ENCODE data around the gene SLC12A7.

SLC12A7 gene

DNA sequence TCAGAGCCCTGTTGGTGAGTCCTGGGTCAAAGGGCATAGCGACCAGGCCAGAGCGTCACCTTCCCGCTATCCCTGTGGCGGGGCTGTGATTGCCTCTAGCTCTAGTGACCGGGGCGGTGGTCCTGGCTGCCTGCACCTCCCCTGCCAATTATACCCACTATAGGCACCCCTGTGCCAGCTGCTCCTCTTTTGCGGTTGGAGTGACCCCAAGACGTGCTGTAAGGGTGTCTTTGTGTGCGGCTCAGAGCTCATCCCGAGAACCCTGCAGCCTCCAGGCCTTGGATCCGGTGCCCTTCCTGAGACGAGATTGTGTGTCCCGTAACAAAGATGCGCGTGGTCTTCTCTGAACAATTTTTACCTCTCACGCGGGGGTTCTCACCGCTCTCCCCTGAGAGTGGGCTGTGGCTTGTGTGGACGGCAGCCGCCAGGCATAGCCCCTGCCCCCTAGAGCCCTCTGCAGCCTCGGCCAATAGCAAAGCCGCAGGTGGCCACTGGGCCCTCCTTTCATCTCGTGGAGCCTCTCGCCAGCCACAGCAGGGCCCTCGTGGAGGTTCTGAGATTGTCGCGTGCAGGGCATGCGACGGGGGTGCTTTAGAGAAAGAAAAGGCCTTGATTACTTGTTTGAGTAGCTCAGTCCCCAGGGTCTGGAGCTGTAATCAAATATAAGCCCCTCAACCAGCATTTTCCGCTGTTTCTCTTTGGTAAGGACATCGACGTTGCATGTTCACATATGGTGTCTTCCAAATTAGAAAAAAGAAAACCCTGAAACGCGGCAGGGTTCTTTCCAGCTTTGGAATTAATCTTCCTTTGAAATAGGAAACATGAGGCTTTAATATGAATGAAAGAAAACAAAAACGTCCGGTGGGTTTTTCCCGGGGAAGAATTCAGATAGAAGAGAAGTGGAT is 92.6 kb downstream of the SLC12A7 start:
- no peak for DNase-seq (ENCODE audit: low spot score)

DNA sequence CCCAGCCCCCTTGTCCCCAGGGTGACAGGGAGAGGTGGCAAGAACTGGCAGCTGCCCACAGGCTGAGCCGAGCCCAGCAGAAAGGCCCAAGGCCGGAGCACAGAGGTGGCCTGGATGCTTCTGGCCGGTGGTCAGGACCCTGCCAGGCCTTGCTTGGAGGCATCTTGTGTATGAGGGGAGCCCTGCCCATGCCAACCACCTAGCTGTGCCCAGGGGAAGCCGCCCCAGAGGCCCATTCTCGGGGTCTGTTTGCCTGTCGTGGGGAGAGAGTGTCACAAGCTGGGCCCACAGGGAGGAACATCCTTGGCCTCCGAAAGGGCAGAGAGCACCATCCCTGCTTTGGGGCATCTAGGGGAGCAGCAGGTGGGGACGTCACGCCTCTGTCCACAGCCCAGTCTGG is 93.3 kb downstream of the SLC12A7 start:
- no peak for DNase-seq (ENCODE audit: low spot score)

DNA sequence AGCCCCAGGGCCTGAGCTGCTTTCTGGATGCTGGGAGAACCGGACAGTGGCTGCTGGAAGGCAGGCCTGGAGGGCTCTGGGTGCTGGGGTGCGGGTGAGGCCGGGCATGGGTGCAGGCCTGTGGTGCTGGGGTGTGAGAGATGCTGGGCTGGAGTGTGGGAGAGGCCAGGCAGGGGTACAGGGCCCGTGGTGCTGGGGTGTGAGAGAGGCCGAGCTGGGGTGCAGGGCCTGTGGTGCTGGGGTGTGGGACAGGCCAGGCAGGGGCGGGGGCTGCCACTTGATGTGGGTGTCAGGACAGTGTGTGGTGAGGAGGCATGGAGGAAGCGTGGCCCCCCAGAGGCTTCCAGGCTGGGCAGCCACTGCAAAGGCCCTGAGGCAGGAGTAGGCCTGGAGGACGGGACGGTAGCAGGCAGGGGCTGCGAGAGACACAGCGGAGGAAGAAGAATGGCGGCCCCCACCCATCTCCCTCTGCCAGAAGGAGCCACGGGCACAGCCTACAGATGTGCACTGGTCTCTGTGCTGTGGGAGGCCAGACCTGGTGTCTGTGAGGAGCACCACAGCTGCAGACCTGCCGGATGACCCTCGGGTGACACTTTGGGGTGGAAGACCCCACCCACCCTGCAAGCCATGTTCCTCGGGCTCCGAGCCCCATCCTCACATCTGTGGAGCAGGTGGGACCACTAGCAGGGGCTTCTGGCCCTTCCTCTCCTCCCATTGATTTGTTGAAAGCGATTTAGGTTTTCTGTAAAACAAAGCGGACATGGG is 94.0 kb downstream of the SLC12A7 start:
- DNase-seq (ENCODE audit: low spot score) = no peak

DNA sequence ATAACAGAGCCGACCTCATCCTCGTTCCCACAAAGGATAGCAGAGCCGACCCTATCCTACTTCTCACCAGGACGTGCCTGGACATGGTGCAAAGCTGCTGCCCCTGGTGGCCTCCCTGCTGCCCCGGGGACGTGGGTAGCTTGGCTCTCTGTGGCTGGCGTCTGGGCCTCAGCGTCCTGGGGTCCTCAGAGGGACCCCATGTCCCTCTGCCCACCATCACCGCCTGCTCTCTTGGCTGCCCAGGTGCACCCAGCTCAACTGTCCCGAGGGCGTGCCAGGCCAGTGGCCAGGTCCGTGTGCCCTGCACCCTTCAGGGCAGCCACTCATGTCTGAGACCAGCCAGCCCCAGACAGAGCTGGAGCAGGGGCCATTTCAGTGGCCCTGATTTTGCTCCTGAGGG is 94.8 kb downstream of the SLC12A7 start:
- DNase-seq (ENCODE audit: low spot score) = no peak

DNA sequence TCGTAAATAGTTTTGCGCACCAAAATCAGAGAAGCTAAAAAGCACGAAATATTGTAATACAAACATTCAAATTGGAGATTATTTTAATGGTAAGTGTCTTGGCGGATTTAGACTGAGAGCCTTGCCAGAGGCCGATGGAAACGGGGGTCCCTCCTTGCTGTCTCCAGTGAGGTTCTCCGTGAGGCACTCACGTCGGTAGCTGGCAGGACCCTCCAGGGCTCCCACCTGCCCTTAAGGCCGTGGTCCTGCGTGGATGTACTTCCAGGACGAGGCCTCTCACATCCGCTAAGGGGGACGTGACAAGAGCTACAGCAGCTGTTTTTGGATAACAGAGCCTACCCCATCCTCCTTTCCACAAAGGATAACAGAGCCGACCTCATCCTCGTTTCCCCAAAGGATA is 95.4 kb downstream of the SLC12A7 start:
- no peak for DNase-seq (ENCODE audit: low spot score)

DNA sequence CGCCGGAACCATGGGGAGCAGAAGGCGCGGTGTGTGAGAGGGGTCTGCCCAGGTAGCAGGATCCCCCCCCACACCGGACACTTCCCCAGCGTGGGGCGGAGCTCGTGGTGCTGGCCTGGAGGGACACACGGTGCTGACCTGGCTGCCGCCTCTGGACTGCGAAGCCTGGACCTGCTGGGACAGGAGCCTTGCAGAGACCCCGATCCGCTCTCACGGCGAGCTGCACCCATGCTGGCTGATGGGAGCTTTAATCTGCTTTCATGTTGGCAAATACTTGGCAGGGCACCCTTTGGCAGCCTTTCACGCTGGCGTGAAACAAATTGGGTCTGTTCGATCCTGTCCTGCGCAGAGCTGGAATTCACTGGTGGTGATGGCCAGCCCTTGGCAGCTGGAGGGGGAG is 95.8 kb downstream of the SLC12A7 start:
- peak; percentile 49 for DNase-seq (ENCODE audit: low spot score)

DNA sequence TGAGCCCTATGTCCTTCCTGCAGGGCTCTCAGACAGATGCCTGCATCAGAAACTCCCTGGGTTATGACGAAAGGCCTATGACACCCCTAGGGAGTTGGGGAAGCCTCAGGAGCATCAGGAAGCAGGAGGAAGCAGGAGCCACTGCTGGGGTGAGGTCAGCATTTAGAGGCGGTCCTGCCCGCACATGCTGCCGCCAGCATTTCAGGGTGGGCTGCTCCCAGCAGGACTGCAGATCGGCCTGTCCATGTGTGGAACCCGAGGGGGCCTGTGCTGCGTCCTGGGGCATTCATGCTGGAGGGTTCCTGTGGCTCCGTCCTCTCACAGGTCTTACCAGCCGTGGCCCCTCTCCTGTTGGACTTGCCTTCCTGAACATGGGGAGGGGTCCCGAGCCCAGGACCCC is 96.4 kb downstream of the SLC12A7 start:
- no peak for DNase-seq (ENCODE audit: low spot score)

DNA sequence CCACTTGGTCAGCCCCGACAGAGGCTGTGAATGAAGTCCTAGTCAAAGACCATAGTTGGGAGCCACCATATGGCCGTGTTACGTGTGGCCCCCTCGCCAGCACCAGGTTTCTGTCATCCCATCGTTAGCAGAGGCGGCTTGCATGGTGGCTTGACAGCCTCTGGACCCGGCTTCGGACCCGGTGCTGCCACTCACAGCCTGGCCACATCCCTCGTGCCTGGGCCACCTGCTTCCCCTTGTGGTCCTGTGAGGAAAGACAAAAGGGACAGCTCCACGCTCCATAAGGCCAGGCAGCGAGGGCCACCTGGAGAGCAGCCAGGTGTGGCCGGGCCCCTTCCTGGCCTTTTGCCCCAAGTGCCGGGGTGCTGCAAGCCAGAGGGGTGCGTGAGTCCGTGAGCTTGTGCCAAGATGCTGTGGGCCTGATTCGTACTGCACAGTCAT is 97.1 kb downstream of the SLC12A7 start:
- no peak for DNase-seq (ENCODE audit: low spot score)

DNA sequence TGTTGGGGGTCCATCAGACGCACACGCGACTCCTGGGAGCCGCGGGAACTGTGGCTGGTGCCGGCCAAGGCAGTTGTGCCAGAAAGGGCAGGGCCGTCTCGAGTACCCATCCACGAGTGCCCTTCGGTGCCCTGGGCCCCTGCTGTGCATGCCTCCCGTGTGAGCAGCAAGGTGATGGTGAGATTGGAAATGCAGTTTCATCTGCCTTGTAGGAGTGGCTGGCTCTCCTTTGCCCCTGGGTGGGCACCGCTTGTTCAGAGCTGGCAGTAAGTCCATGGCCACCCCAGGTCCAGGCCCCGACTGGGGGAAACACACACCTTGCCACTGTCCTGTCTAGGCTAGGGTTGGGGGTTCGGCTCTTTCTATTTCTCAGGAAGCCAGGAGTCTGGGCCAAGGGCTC is 97.5 kb downstream of the SLC12A7 start:
- DNase-seq (ENCODE audit: low spot score) = no peak

DNA sequence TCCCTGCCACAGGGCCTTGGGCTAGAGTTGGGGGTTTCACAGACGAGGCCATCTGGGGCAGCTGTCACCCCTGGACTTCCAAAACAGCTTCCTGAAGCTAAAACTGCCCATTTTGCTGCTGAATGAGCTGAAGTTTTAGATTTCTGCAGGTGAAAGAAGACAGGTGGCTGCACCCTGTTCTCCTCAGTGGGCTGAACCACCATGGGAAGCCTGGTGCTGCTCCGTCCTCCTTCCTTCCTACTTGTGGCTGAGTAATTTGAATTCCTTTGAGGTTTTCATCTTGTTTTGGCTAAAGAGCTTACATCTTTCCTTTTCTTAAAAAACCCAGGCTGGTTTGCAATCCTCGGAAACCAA is 97.9 kb downstream of the SLC12A7 start:
- no peak for DNase-seq (ENCODE audit: low spot score)

DNA sequence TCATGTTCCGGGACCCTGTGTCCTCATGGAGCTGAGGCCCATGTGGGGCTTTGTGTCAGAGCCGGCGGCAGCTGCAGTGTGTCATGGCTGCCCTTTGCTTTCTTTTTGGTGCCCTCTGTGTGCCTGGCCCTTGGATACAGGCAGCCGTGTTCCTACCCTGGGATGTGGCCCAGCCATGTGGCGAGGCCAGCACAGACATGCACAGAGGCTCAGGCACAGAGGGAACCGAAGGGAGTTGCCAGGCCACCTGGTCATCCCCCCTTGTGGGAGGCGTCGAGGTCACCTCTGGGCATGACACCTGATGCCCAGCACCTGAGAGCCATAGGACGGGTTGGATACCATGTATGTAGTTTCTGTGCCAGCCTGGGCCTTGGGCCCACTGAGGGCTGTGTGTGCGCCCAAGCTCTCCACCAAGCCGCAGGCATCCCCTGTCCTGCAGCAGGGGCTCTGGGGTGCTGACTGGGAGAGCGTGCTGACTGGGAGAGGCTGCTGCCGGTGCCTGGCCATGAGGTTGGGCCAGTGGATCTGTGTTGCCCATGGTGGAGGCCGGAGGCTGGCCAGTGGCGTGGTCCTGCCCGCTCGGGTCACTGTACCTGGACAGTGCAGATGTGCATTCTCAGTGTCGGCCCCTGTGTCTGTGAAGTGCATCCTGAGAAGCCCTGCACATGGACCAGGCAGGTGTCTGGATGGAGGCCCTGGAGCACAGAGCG is 98.5 kb downstream of the SLC12A7 start:
- no peak for DNase-seq (ENCODE audit: low spot score)

DNA sequence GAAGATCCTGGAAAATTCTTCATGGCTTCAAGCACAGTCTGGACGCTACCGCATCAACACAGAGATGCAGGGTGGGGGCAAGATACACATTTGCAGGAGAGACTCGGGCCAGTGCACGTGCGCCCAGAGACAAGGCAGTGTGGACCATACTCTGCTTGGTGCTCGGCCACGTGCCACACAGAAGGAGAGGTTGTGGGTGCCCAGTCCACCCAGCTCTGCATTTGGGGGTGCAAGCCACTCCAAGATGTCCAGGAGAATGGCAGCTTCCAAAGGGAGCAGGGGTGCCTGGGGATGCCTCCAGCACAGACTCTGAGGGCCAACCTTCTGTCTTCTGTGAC is 99.0 kb downstream of the SLC12A7 start:
- no peak for DNase-seq (ENCODE audit: low spot score)

DNA sequence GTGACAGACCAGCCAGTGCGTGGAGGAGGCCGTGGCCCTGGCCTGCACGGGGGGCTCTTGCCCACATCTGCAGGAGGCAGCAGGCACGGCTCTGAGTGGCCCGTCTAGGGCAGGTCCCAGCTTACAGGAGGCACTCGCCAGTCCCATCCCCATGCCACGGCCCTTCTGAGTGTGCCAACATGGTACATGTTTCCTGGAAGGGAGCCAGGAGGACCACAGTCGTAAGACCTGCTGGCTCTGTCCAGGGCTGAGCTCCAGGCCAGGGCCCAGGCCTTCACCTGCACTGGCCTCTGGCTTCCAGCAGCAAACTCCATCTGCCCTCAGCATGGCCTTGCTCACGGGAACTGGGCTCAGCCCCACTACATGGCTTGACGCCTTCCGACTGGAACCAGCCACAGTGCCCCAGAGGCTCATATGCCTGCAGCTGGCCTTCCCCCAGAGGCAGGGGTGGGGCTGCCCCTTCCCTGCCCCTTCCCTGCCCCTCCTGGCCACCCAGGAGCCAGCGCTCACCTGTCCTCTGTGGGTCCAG is 99.5 kb downstream of the SLC12A7 start:
- DNase-seq (ENCODE audit: low spot score) = no peak

DNA sequence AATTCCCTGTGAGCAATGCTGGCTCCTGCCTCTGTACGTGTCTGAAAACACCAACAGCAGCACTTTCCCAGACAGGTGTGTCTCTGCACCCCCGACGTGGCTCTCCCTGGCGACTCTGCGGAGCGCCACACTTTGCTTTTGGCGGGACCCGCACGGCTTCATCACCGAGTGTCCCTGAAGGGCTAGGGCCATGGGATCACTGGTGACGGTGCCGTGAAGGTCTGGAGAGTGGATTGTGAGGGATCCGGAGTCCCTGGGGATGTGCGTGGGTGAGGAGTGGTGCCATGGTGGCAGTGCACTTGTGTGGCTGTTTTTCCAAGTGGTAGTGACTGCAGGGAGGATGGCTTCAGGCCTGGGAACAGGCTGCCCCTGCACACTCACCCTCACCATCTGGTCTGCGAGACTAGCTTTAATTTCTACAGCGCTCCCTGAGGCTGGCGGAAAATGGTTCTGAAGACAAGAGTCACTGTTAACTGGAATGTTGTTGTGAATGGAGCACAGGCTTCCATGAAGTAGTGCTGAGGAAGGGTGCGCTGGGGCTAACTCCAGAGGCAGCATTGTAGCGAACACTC is 100.0 kb downstream of the SLC12A7 start:
- no peak for DNase-seq (ENCODE audit: low spot score)

DNA sequence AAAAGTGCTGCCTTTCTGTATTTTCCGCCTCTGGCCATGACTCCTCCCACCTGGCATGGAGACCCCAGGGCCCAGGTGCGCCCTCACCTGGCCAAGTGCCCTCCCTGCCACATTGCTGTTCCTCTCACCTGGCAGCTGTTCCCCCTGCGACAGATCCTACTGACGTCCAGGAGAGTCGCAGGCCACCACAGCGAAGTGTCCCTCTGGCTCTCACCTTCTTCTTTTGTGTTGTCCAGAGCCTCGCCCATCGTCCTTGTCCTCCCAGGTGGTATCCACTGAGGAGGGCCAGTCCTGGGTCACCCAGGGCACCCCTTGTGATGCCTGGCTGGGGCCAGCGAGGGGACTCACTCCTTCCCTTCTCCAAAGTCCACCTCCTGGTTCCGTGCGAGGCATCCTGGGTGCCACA is 100.6 kb downstream of the SLC12A7 start:
- DNase-seq (ENCODE audit: low spot score) = no peak

DNA sequence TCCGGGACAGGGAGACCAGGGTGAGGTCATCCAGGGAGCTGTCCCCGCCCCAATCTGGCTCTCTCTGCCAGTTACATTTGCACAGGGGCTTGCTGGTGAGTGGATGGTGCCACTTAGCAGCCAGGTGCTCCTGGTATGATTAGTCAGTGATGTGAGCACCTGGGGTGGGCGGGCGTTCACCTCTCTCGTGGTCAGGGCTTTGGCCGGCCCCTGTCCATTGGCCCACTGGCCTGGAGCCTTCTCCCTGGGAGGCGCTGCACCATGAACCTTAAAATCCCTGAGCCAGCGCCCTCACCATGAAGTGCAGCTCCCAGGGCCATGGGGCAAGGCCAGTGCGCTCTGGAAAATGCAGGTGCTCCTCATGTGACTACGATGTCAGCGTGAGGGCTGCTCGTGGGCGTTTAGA is 101.2 kb downstream of the SLC12A7 start:
- DNase-seq (ENCODE audit: low spot score) = no peak

DNA sequence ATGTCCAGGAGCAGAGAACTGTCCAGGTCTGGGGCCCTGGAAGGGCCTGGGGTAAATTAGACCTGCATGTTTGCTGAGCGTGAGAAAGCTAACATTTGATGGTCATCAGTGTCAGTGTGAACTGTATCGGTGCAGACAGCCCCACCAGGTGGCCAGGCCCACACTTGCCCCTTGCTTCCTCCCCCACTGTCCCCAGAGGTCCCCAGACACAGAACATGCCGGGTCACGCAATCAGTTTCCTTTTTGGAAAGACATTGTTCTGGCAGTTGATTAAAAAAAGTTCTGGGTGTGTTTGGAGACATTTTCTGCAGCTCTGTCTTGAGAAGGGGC is 101.7 kb downstream of the SLC12A7 start:
- DNase-seq (ENCODE audit: low spot score) = no peak

DNA sequence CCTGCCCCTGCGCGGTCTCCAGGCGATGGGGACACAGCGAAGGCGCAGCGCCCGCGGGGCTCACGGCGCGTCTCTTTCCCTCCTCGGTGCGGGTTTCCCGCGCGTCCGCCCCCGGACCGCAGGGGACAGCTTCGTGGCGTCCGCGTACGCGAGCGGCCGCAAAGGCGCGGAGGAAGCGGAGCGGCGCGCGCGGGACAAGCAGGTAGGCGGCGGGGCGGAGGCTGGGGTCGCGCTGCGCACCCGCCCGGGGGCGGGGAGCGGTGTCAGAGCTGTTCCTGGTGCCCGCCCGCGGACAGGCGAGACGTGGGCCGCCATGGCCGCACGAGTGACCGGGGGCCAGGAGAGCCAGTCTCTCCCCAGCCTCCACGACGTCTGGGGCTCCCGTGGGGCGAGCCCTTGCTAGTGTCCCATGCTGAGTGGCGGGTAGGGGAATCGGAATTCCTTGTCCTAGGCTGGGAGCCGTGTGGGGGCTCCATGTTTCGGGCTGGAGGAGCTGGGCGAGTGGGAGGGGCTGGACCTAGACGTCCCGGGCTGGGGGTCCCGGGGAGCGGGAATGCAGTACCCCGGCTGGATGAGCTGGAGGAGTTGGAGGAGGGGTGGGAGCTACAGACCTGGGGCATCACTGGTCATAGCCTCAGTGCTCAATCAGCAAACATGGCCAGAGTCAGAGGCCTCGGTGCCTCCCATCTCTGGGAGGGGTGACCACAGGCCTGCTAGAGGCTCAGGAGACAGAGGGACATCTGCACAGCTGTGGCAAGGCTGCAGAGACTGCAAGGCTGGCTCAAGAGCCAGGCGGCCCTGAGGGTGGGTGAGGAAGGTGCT is 102.3 kb downstream of the SLC12A7 start:
- no peak for DNase-seq (ENCODE audit: low spot score)

DNA sequence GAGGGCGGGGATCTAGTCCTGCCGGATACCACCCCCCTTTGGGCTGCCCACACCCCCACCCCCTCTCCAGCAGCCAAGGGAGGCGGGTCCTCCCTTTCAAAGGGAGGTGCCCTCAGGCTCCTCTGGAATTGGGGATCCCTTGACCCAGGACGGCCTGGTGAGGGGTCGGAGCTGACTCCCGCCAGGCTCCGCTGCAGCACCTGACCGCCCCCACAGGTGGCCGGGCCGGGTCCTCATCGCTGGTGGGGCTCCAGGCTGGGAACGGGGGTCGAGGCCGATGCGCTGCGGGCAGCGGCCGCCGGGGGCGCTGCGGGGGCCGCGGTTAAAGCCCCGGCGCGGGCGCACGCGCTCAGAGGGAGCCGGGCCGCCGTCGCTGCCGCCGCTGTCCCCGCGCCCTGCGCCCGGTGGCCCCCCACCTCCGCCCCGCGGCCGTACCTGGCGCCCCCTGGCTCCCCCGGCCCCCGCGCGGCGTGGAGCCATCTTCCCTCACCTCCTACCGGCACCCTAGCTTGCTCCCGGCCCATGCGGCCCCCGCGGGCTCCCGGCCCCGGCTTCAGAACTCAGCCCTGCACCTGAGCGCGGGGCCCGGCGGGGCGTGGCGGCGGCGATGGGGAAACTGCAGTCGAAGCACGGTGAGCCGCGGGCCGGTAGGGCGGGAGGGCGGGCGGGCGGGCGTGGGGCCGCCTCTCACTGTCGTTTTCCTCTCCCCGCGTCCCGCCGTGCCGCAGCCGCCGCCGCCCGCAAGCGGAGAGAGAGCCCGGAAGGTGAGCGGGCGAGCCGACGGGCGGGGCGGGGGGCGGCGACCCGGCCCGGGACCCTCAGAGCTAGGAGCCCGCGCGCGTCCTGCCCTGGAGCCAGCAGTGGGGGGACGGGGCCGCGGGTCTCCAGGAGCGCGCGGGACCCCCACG is 103.2 kb downstream of the SLC12A7 start, which contains the start of gene NKD2:
NKD2 (plus strand) TSS at position 352 of the 908 bp plus-strand sequence; CDS start at position 608, 256 bp downstream.
- no peak for DNase-seq (ENCODE audit: low spot score)
